H1 (cell line): ENCODE results near the gene ALPG. TPM values are rescaled to one million over a fixed set of nuclear protein-coding genes. Genes with fewer than 3 reads are reported as not detected.

Experiments
- CTCF ChIA-PET: fragments of 300-600 bp; sonication (Branson Sonifier 250); formaldehyde crosslinking; loops from one replicate; lab custom pipeline; 2021; ENCODE audit not compliant: partially characterized antibody; lab: Charles Lee
- POLR2A ChIA-PET: fragments of 300-600 bp; sonication (Branson Sonifier 250); formaldehyde crosslinking; loops from one replicate; lab custom pipeline; 2021; ENCODE audit warnings: inconsistent platforms; ENCODE audit not compliant: partially characterized antibody; lab: Charles Lee
- DNase-seq, 2 experiments: peaks; one replicate each; pipeline versions ENCODE4 v3.0.0 to v3.0.0-alpha.2; 2010 to 2022; ENCODE audit warnings: low spot score in 2 of 2, low read depth in 1 of 2, mixed read lengths in 1 of 2
- FAIRE-seq: peaks from 2 replicates; lab custom pipeline; 2011; peaks lifted over from hg19 to GRCh38; lab: Jason Lieb, UNC
- H2AFZ ChIP-seq: 2 replicates; pipeline ENCODE4 v1.8.1; 2012; ENCODE audit warnings: low read length, inconsistent platforms
- H2AK5ac ChIP-seq: 2 replicates; pipeline ENCODE4 v1.6.1; 2013; ENCODE audit warnings: low read depth, low read length
- H2BK120ac ChIP-seq: replicated peaks from 2 replicates; pipeline ENCODE3; 2013; ENCODE audit warnings: low read depth, low read length, inconsistent platforms
- H2BK12ac ChIP-seq: 2 replicates; pipeline ENCODE4 v1.6.1; 2013; ENCODE audit warnings: low read depth, low read length
- H2BK15ac ChIP-seq: 2 replicates; pipeline ENCODE4 v1.6.1; 2013; ENCODE audit warnings: low read length
- H2BK20ac ChIP-seq: 2 replicates; pipeline ENCODE4 v1.6.1; 2013; ENCODE audit warnings: low read length
- H2BK5ac ChIP-seq: 2 replicates; pipeline ENCODE4 v1.6.1; 2013; ENCODE audit warnings: low read depth, low read length
- H3K14ac ChIP-seq: 2 replicates; pipeline ENCODE4 v1.6.1; 2013; ENCODE audit warnings: inconsistent platforms; ENCODE audit not compliant: insufficient read length
- H3K18ac ChIP-seq: 2 replicates; pipeline ENCODE4 v1.6.1; 2013; ENCODE audit warnings: low read length; ENCODE audit errors: extremely low read depth
- H3K23ac ChIP-seq: 2 replicates; pipeline ENCODE4 v1.6.1; 2013; ENCODE audit warnings: inconsistent platforms; ENCODE audit not compliant: insufficient read length
- H3K23me2 ChIP-seq: 2 replicates; pipeline ENCODE4 v1.6.1; 2013; ENCODE audit warnings: low read depth, low read length
- H3K27ac ChIP-seq: 2 replicates; pipeline ENCODE4 v1.6.1; 2011; ENCODE audit warnings: low read depth, low read length, inconsistent platforms
- H3K27me3 ChIP-seq, 4 experiments: replicated peaks in 1 of 4; 1 replicate in 1 of 4; 2 replicates in 3 of 4; pipeline versions ENCODE4 v1.6.1 to v1.8.1; 2011 to 2013; ENCODE audit warnings: low read length in 3 of 4, mild to moderate bottlenecking in 3 of 4, inconsistent platforms in 2 of 4, mixed read lengths in 2 of 4, moderate library complexity in 1 of 4; ENCODE audit not compliant: control insufficient read depth in 3 of 4, insufficient read depth in 3 of 4; ENCODE audit errors: extremely low read depth in 1 of 4
- H3K36me3 ChIP-seq, 4 experiments: 2 replicates each; pipeline versions ENCODE4 v1.6.1 to v1.8.1; 2011 to 2013; ENCODE audit warnings: mild to moderate bottlenecking in 4 of 4, low read length in 3 of 4, moderate library complexity in 2 of 4, control low read depth in 1 of 4, inconsistent platforms in 1 of 4; ENCODE audit not compliant: insufficient read depth in 4 of 4, control insufficient read depth in 2 of 4
- H3K4ac ChIP-seq: replicated peaks from 2 replicates; pipeline ENCODE3; 2013; ENCODE audit warnings: low read length, low read depth, mixed read lengths, inconsistent platforms; ENCODE audit not compliant: insufficient read length
- H3K4me1 ChIP-seq, 4 experiments: replicated peaks in 1 of 4; 1 replicate in 1 of 4; 2 replicates in 3 of 4; pipeline versions ENCODE4 v1.6.1 to v1.8.1; 2011 to 2013; ENCODE audit warnings: low read length in 3 of 4, inconsistent platforms in 2 of 4, mixed read lengths in 1 of 4; ENCODE audit not compliant: insufficient read depth in 4 of 4, control insufficient read depth in 3 of 4
- H3K4me2 ChIP-seq, 2 experiments: 2 replicates each; pipeline versions ENCODE4 v1.6.1 to v1.8.1; 2011 to 2013; ENCODE audit warnings: low read depth in 2 of 2, low read length in 2 of 2, control low read depth in 1 of 2, inconsistent platforms in 1 of 2, mild to moderate bottlenecking in 1 of 2; ENCODE audit not compliant: insufficient read depth in 1 of 2
- H3K4me3 ChIP-seq, 4 experiments: fragments of 200-600, 300-600 bp in 1 of 4; sonication (generic), shearing (Covaris generic), sonication (Bioruptor Twin) in 1 of 4; 2 replicates each; pipeline versions ENCODE4 v1.5.1 to v1.8.1; 2011 to 2016; ENCODE audit warnings: low read length in 4 of 4, low read depth in 3 of 4, control low read depth in 2 of 4, inconsistent platforms in 2 of 4, mild to moderate bottlenecking in 2 of 4, mixed read lengths in 1 of 4, moderate library complexity in 1 of 4; ENCODE audit not compliant: insufficient read depth in 2 of 4; ENCODE audit errors: extremely low read depth in 1 of 4
- H3K56ac ChIP-seq: replicated peaks from 2 replicates; pipeline ENCODE3; 2013; ENCODE audit warnings: low read depth, mild to moderate bottlenecking, mixed read lengths, low read length, inconsistent platforms; ENCODE audit not compliant: insufficient read length
- H3K79me1 ChIP-seq: 2 replicates; pipeline ENCODE4 v1.6.1; 2013; ENCODE audit warnings: low read depth, low read length, control low read depth
- H3K79me2 ChIP-seq, 2 experiments: 2 replicates each; pipeline versions ENCODE4 v1.6.1 to v1.8.1; 2012 to 2013; ENCODE audit warnings: low read length in 2 of 2, mild to moderate bottlenecking in 2 of 2, inconsistent platforms in 1 of 2; ENCODE audit not compliant: insufficient read depth in 2 of 2, control insufficient read depth in 1 of 2
- H3K9ac ChIP-seq, 4 experiments: replicated peaks in 1 of 4; 1 replicate in 1 of 4; 2 replicates in 3 of 4; pipeline versions ENCODE4 v1.6.1 to v1.8.1; 2011 to 2013; ENCODE audit warnings: low read depth in 3 of 4, low read length in 3 of 4, control low read depth in 2 of 4, mild to moderate bottlenecking in 2 of 4, moderate library complexity in 2 of 4, inconsistent platforms in 1 of 4; ENCODE audit errors: extremely low read depth in 1 of 4
- H3K9me3 ChIP-seq, 2 experiments: 2 replicates each; pipeline versions ENCODE4 v1.6.1 to v1.8.1; 2012 to 2013; ENCODE audit warnings: mild to moderate bottlenecking in 2 of 2, moderate library complexity in 2 of 2, control low read depth in 1 of 2, inconsistent platforms in 1 of 2, low read depth in 1 of 2, low read length in 1 of 2, mixed read lengths in 1 of 2; ENCODE audit not compliant: insufficient read depth in 2 of 2
- H4K20me1 ChIP-seq, 2 experiments: replicated peaks in 1 of 2; 2 replicates each; pipeline versions ENCODE3 to v1.8.1; 2011 to 2013; ENCODE audit warnings: inconsistent platforms in 2 of 2, low read length in 2 of 2, mild to moderate bottlenecking in 1 of 2; ENCODE audit not compliant: insufficient read depth in 2 of 2, control insufficient read depth in 1 of 2
- H4K5ac ChIP-seq: 2 replicates; pipeline ENCODE4 v1.6.1; 2013; ENCODE audit warnings: low read length, low read depth, mixed read lengths, inconsistent platforms; ENCODE audit not compliant: insufficient read length
- H4K8ac ChIP-seq: 2 replicates; pipeline ENCODE4 v1.8.0; 2013; ENCODE audit warnings: mild to moderate bottlenecking, moderate library complexity, low read length, inconsistent platforms; ENCODE audit not compliant: insufficient read depth; ENCODE audit errors: extremely low read depth
- H4K91ac ChIP-seq: replicated peaks from 2 replicates; pipeline ENCODE3; 2013; ENCODE audit warnings: low read length, mixed read lengths, inconsistent platforms; ENCODE audit not compliant: insufficient read length
- BRCA1 ChIP-seq: IDR thresholded peaks from 2 replicates; pipeline ENCODE4 v1.6.1; 2012; ENCODE audit warnings: low read depth, low read length, improper control_type of control experiment
- CREB1 ChIP-seq: IDR thresholded peaks from 2 replicates; pipeline ENCODE4 v1.6.1; 2012; ENCODE audit warnings: inconsistent platforms
- EP300 ChIP-seq, 2 experiments: IDR thresholded peaks; 1 replicate in 1 of 2; 2 replicates in 1 of 2; pipeline ENCODE4 v1.6.1; 2011 to 2012; ENCODE audit warnings: low read depth in 2 of 2, low read length in 2 of 2, mild to moderate bottlenecking in 2 of 2, borderline replicate concordance in 1 of 2, inconsistent platforms in 1 of 2, moderate library complexity in 1 of 2
- FOSL1 ChIP-seq: IDR thresholded peaks from 2 replicates; pipeline ENCODE4 v1.6.1; 2011; ENCODE audit warnings: mild to moderate bottlenecking, low read depth, low read length, moderate library complexity; ENCODE audit not compliant: insufficient read depth
- HDAC6 ChIP-seq: IDR thresholded peaks from one replicate; pipeline ENCODE4 v1.7.1; 2012; ENCODE audit warnings: low read depth, mild to moderate bottlenecking, inconsistent platforms, low read length, moderate library complexity
- MAFK ChIP-seq: IDR thresholded peaks from 2 replicates; pipeline ENCODE4 v1.6.1; 2012; ENCODE audit warnings: low read depth, mild to moderate bottlenecking, improper control_type of control experiment, low read length
- POU5F1 ChIP-seq: IDR thresholded peaks from 2 replicates; pipeline ENCODE4 v1.6.1; 2011; ENCODE audit warnings: low read depth, mild to moderate bottlenecking, low read length, moderate library complexity
- RBBP5 ChIP-seq: IDR thresholded peaks from 2 replicates; pipeline ENCODE4 v1.7.1; 2012; ENCODE audit warnings: low read depth, mild to moderate bottlenecking, inconsistent platforms, low read length, moderate library complexity, borderline replicate concordance
- RNF2 ChIP-seq: fragments of 200-900, 300-1000 bp; sonication (generic); IDR thresholded peaks from 2 replicates; pipeline ENCODE4 v1.7.1; 2016; ENCODE audit warnings: borderline replicate concordance, low read depth, mild to moderate bottlenecking, antibody characterized with exemption, low read length; ENCODE audit not compliant: poor library complexity, severe bottlenecking; ENCODE audit errors: missing control alignments
- SIX5 ChIP-seq: IDR thresholded peaks from 2 replicates; pipeline ENCODE4 v1.6.1; 2011; ENCODE audit warnings: mild to moderate bottlenecking, low read depth, low read length
- SRF ChIP-seq: IDR thresholded peaks from 2 replicates; pipeline ENCODE4 v1.6.1; 2011; ENCODE audit warnings: mild to moderate bottlenecking, low read depth, low read length, moderate library complexity
- SUZ12 ChIP-seq: fragments of 200-600 bp; sonication (generic); IDR thresholded peaks from 2 replicates; pipeline ENCODE4 v1.6.1; 2012; ENCODE audit warnings: mild to moderate bottlenecking, inconsistent platforms, low read length, moderate library complexity, mixed read lengths
- TAF1 ChIP-seq: IDR thresholded peaks from 2 replicates; pipeline ENCODE4 v1.6.1; 2011; ENCODE audit warnings: mild to moderate bottlenecking, low read depth, low read length
- TEAD4 ChIP-seq: IDR thresholded peaks from 2 replicates; pipeline ENCODE4 v1.6.1; 2012; ENCODE audit warnings: low read depth, low read length, inconsistent platforms, mixed read lengths
- WGBS, 2 experiments: shearing (Covaris generic) in 1 of 2; methylation state at CpG; one replicate each; pipeline versions ENCODE4 v1.1.6 to v1.1.7; 2013 to 2015; ENCODE audit warnings: low lambda C conversion rate in 2 of 2, mixed read lengths in 2 of 2, inconsistent platforms in 1 of 2, low coverage in 1 of 2, missing lambda C conversion rate in 1 of 2; ENCODE audit not compliant: insufficient replicate concordance in 2 of 2, insufficient coverage in 1 of 2, insufficient read length in 1 of 2; ENCODE audit errors: extremely low coverage in 1 of 2, missing lambda C conversion rate in 1 of 2; 5-methylcytosine and 5-hydroxymethylcytosine counted together
- polyA plus RNA-seq, 7 experiments: library from polyadenylated mRNA; depleted of rRNA in 3 of 7; stranded (reverse) in 5 of 7; unstranded in 2 of 7; fragments of >200 nt in 5 of 7; fragments of 200-250 nt in 2 of 7; gene quantifications; 1 replicate in 5 of 7; 2 replicates in 1 of 7; 4 replicates in 1 of 7; pipeline versions ENCODE4 v1.2.1 to v1.2.3, GENCODE V29; 2011 to 2013; ENCODE audit warnings: missing spikeins in 2 of 7, mixed read lengths in 2 of 7
- total RNA-seq: library from RNA; stranded (reverse); fragmentation: NEBNext Ultra II Directional; extraction: Animal tissue kit (Norgen Biotek cat#: 25700); gene quantifications from 2 replicates; pipeline ENCODE4 v1.2.1, GENCODE V29; 2021

The ALPG gene
- total and polyA plus RNA-seq, 2 of the 8 experiments (the other 6 are each of a cell fraction or from before 2014, with no cell fraction given), result 0.56 to 2.1 TPM

- no peaks in the 10 kb centered on the region for H4K20me1 ChIP-seq
- H3K9me3 ChIP-seq, result no peaks in the 10 kb centered on the region
- H3K79me2 ChIP-seq, result no peaks in the 10 kb centered on the region
- H2BK20ac ChIP-seq, result no peak overlapping the region
- peaks cover 0 to 6% (median 4%) of the 10 kb centered on the region in 4 experiments; a peak in 4 of 7 replicates for H3K27me3 ChIP-seq
- POLR2A ChIA-PET, result interaction anchor here (0.6 to 1.9 kb wide), 5 partner anchors 9 to 58 kb away, joined by 3 to 6 read pairs (median 4); no protein-coding TSS in a partner anchor
- no peak overlapping the region for H3K56ac ChIP-seq
- no peaks in the 10 kb centered on the region for H3K23me2 ChIP-seq
- no peak overlapping the region for H3K4ac ChIP-seq
- no peak overlapping the region for H2BK12ac ChIP-seq
- H3K36me3 ChIP-seq, result no peaks in the 10 kb centered on the region
- H2BK15ac ChIP-seq, result peak overlapping the region; percentile 31; the same call in 1 of the 2 replicates
- no peak overlapping the region for H3K4me2 ChIP-seq
- H3K4me3 ChIP-seq, result no peak overlapping the region
- no peak overlapping the region for H4K8ac ChIP-seq
- no peak for DNase-seq
- H4K91ac ChIP-seq, result no peak overlapping the region
- H3K14ac ChIP-seq, result no peak overlapping the region
- H2AFZ ChIP-seq, result no peak overlapping the region
- no peak overlapping the region for H2BK120ac ChIP-seq
- H3K9ac ChIP-seq, result no peak overlapping the region
- H3K18ac ChIP-seq, result no peak overlapping the region
- no peaks in the 10 kb centered on the region for H3K79me1 ChIP-seq
- whole genome bisulfite sequencing, 2 experiments, result 83% methylated on average over 6 of the region's 7 CpGs; no CpG with 5 or more reads in 1 of the 2 experiments
- H3K27ac ChIP-seq, result no peak overlapping the region
- peaks cover 0 to 16% (median 5%) of the 10 kb centered on the region in 4 experiments; a peak in 6 of 7 replicates for H3K4me1 ChIP-seq
- FAIRE-seq, result no peak
- CTCF ChIA-PET, result interaction anchor here (0.6 to 8.3 kb wide), 6 partner anchors 12 to 62 kb away, joined by 3 to 88 read pairs (median 4); no protein-coding TSS in a partner anchor
- H2BK5ac ChIP-seq, result no peak overlapping the region
- H3K23ac ChIP-seq, result no peak overlapping the region
- H2AK5ac ChIP-seq, result no peak overlapping the region
- no peak overlapping the region for H4K5ac ChIP-seq
- TF ChIP-seq TAF1 (no peak), EP300 (IDR thresholded peaks at IDR 0.05; ENCODE audit: borderline replicate concordance in 1 of 2, low read depth in 2 of 2, low read length in 2 of 2) (no peak), CREB1 (no peak), SRF (no peak), TEAD4 (no peak), FOSL1 (no peak), RNF2 (no peak), MAFK (no peak), BRCA1 (no peak), SUZ12 (no peak), HDAC6 (no peak), POU5F1 (no peak), RBBP5 (no peak), SIX5 (no peak)
Observed at GRCh38 chr2:232377319-232377718, 29.3 kb upstream of the ALPG start.
